Mucosa of rectum (tissue), 2 donors: ENCODE results near the gene CDK2AP2.

Source experiments
- H3K27ac ChIP-seq, 2 donors: one replicate each; pipeline ENCODE4 v1.7.0; 2013; ENCODE audit warnings: inconsistent platforms in 2 of 2, low read depth in 2 of 2, low read length in 2 of 2
- H3K27me3 ChIP-seq, 2 donors: one replicate each; pipeline ENCODE4 v1.7.0; 2013; ENCODE audit warnings: low read length in 2 of 2; ENCODE audit not compliant: control insufficient read depth in 2 of 2, insufficient read depth in 2 of 2
- H3K36me3 ChIP-seq, 2 donors: one replicate each; pipeline ENCODE4 v1.7.0; 2013; ENCODE audit warnings: low read length in 2 of 2; ENCODE audit not compliant: control insufficient read depth in 2 of 2, insufficient read depth in 2 of 2
- H3K4me1 ChIP-seq, 2 donors: one replicate each; pipeline ENCODE4 v1.7.0; 2013; ENCODE audit warnings: low read length in 2 of 2, mild to moderate bottlenecking in 1 of 2; ENCODE audit not compliant: control insufficient read depth in 2 of 2, insufficient read depth in 2 of 2
- H3K4me3 ChIP-seq, 2 donors: one replicate each; pipeline ENCODE4 v1.7.0; 2013; ENCODE audit warnings: low read length in 2 of 2
- H3K9ac ChIP-seq, 2 donors: one replicate each; pipeline ENCODE4 v1.7.0; 2013; ENCODE audit warnings: low read length in 2 of 2, low read depth in 1 of 2, mild to moderate bottlenecking in 1 of 2
- H3K9me3 ChIP-seq, 2 donors: one replicate each; pipeline ENCODE4 v1.7.0; 2013; ENCODE audit warnings: low read length in 2 of 2; ENCODE audit not compliant: control insufficient read depth in 2 of 2
- donor health status: healthy.
- donor health status: Normal muscosa, but diverticular disease.

The CDK2AP2 gene

DNA sequence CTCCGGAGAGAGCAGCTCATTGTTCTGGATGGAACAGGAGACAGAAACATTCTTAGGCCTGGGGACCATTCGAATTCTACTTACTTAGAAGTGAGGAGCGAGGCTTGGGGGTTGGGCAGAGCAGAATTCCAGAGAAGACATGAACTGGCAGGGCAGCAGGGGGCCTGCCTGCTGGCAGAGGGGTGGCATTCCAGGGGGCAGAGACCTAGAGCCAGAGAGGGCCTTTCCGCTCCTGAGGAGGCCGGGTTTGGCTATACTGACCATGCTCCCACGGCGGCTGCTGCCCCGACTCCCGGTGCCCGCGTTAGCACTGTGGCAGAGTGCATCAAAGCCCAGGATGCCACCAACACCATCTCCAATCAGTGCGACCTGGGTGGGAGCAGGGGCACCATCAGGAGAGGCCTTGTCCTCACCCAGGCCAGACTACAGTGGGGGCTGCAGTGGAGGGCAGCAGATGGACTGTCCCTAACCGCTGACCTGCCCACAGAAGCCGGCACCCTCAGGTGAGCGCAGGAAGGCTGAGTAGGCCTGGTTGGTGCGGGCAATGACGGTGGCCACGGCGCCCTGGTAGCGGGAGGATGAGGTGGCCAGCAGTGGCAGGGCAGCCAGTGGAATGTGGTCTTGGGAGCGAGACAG, 10.2 kb downstream of the CDK2AP2 start:
- Histone ChIP-seq H3K36me3 (peaks cover 48 to 52% of the 10 kb centered on the region in 2 donors), H3K4me1 (no peaks in the 10 kb centered on the region), H3K9ac (no peak overlapping the region), H3K27ac (no peak overlapping the region), H3K9me3 (no peaks in the 10 kb centered on the region), H3K4me3 (no peak overlapping the region), H3K27me3 (no peaks in the 10 kb centered on the region)

DNA sequence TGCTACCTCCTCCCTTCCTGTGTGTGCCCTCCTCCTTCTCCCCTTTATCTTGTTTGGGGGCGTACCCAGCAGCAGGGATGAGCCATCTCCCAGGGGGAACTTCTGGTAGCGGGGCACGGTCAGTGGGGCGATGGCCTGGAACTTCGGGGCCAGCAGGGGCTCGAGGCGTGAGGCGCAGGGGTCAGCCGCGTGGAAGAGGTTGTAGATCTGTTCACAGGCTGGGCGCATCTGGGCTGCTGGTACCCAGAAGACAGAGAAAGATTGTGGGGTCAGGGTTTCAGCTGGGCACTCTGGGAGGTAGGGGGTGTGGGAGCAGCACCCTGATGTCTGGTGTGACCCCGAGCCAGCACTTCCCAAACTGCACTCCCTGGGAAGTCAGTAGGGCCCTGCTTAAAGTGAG, 11.8 kb downstream of the CDK2AP2 start:
- Histone ChIP-seq H3K27ac (no peak overlapping the region), H3K27me3 (no peaks in the 10 kb centered on the region), H3K4me3 (no peak overlapping the region), H3K9ac (no peak overlapping the region), H3K36me3 (peaks cover 55 to 58% of the 10 kb centered on the region in 2 donors), H3K4me1 (no peaks in the 10 kb centered on the region), H3K9me3 (no peaks in the 10 kb centered on the region)

DNA sequence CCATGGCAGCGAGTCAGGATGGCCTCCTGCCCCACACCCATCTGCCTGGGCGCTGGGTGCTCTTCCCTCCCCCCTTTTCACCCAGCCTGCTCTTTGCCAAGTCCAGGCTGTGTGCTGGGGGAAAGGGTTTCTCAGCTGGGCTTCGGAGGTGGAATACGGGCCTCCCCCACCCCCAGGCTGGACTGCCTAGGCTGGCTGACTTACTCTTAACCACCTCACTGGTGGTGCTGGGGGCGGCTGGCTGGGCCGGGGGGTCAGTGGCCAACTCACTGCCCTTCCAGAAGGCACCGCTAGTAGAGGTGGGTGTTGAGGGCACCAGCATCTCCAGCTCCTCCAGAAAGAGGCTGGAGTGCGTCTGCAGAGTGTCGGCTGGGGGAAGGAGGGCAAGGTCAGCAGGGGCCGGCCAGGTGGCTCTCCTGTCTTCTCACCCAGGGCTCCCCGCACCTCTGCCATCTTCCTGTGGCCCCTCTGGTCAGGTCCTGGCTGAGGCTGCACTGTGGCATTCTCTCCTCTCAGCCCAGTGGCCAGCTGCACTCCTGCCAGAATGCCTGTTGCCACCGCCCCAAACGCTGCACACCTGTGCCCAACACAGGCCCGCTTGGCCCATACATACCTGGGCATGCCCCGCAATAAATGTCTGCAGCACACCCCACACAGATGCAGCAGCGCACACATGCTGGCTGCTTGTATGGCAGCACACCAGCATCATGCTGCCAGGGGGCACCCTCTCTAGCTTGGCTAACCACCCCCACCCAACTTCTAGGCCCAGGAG, 12.5 kb downstream of the CDK2AP2 start:
- Histone ChIP-seq H3K36me3 (peaks cover 56 to 60% of the 10 kb centered on the region in 2 donors), H3K27ac (no peak overlapping the region), H3K9ac (no peak overlapping the region), H3K4me1 (no peaks in the 10 kb centered on the region), H3K9me3 (no peaks in the 10 kb centered on the region), H3K27me3 (no peaks in the 10 kb centered on the region), H3K4me3 (no peak overlapping the region)

GRCh38 chr11:67494371-67495233, 13.4 kb downstream of the CDK2AP2 start:
- peaks cover 54 to 62% of the 10 kb centered on the region in 2 donors for H3K36me3 ChIP-seq
- H3K4me3 ChIP-seq, result no peak overlapping the region
- H3K9me3 ChIP-seq, result no peaks in the 10 kb centered on the region
- no peak overlapping the region for H3K9ac ChIP-seq
- H3K27ac ChIP-seq, result no peak overlapping the region
- H3K4me1 ChIP-seq, result peaks cover 3 to 5% of the 10 kb centered on the region in 2 donors
- no peaks in the 10 kb centered on the region for H3K27me3 ChIP-seq

- Histone ChIP-seq H3K9ac (no peak overlapping the region), H3K4me1 (peaks cover 4 to 10% of the 10 kb centered on the region in 2 donors), H3K27me3 (no peaks in the 10 kb centered on the region), H3K4me3 (no peak overlapping the region), H3K36me3 (peaks cover 52 to 60% of the 10 kb centered on the region in 2 donors), H3K27ac (no peak overlapping the region), H3K9me3 (no peaks in the 10 kb centered on the region)
Measured at GRCh38 chr11:67493548-67494370, 14.2 kb downstream of the CDK2AP2 start.

DNA sequence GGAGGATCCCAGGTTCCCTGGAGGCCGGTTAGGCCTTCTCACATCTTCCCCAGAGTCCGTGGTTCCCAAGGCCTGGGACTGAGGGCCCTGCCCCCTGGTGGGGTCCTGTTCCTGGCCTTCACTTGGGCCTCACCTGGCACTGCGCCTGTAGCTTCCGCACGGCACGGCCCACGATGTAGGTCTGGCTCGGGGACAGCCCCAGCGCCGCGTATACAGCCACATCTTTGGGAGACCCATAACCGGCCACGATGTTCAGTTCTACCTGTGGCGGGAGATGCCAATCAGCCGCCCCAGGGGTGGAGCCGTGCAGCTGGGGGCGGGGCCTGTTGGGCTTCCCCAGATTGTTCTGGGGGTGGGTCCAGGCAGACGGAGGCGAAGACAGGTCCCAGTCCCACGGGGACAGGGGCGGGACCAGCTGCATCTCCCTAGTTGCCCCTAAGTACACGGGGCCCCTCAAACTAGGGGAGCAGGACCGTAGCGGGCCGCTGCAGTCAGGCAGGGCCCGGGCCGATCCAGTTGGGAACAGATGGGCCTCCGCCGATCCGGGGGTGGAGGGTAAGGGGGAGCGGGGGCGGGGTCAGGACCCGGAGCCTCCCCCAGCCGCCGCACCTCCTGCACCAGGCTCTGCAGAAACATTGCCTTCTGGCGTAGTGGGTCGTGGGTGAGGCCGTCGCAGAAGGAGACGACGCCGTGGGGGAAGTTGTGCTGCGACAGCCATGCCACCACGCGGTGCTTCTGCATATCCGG, 15.0 kb downstream of the CDK2AP2 start:
- no peak overlapping the region for H3K27ac ChIP-seq
- peaks cover 45 to 56% of the 10 kb centered on the region in 2 donors for H3K36me3 ChIP-seq
- H3K27me3 ChIP-seq, result no peaks in the 10 kb centered on the region
- no peaks in the 10 kb centered on the region for H3K9me3 ChIP-seq
- H3K4me1 ChIP-seq, result peaks cover 4 to 10% of the 10 kb centered on the region in 2 donors
- H3K9ac ChIP-seq, result no peak overlapping the region
- H3K4me3 ChIP-seq, result no peak overlapping the region

DNA sequence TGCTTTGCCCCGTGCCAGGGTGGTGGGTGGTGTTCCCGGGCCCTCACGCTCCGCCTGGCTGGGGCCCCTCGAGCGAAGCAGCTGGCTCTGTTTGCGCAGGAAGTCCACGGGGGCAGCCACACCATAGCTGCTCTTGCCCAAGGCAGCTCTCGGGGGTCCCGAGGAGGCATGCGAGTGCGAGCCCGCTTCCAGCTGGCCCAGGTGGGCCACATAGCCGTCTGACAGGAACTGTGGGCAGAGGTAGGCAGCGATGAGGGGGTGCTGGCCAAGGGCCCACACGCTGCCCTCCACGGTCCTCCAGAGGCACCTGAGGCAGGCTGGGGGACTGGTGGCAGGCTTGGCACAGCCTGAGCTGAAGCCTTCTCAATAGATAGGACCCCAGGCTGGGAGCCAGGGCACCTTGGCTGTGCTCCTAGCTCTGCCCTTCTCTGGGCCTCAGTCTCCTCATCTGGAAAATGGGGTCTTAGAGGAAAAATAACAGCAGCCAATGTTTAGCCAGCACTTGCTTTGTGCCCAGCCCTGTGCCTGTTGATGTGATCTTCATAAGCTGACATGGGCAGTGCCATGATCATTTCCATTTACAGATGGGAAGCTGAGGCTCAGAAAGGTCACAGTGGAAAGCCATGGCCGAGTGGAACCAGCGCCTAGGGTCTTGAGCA, 15.8 kb downstream of the CDK2AP2 start:
- no peaks in the 10 kb centered on the region for H3K9me3 ChIP-seq
- peaks cover 41 to 59% of the 10 kb centered on the region in 2 donors for H3K36me3 ChIP-seq
- no peak overlapping the region for H3K9ac ChIP-seq
- no peaks in the 10 kb centered on the region for H3K27me3 ChIP-seq
- peaks cover 4 to 10% of the 10 kb centered on the region in 2 donors for H3K4me1 ChIP-seq
- H3K27ac ChIP-seq, result no peak overlapping the region
- no peak overlapping the region for H3K4me3 ChIP-seq

DNA sequence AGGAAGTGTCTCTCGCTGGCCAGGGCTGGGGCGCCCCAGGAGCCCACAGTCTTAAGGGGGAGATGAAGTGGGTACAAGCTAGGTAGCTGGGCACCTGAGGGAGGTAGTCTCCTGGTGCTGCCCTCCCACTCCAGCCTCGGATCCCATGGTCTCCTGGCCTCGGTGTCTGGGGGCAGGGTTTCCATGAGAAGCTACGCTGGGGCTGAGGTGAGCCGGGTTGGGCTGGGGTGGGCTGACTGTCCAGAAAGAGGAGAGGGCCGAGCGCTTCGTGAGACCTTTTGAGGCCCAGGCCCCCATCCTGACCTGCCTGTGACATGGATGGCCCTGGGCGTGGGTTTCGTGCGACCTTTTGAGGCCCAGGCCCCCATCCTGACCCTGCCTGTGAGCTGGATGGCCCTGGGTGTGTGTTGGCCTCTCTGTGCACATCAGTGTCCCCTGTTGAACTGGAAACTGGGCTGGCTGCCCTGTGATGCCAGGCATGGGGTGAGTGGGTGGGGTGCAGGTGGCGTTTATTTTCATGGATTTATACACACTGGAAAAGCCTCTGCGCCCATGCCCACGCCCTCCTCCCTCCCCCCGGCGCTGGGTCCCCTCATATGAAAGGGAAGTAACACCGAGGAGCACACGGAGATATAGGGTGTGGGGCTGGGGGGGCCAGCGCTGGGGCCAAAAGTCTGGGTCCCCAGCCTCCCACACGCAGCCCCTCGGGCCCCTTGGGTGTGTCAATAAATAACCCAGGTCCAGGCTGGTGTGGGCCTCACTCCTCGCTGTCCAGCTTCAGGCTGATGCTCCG, 16.5 kb downstream of the CDK2AP2 start:
- H3K36me3 ChIP-seq, result peaks cover 39 to 58% of the 10 kb centered on the region in 2 donors
- no peaks in the 10 kb centered on the region for H3K27me3 ChIP-seq
- H3K27ac ChIP-seq, result no peak overlapping the region
- peaks cover 4 to 10% of the 10 kb centered on the region in 2 donors for H3K4me1 ChIP-seq
- H3K4me3 ChIP-seq, result no peak overlapping the region
- no peak overlapping the region for H3K9ac ChIP-seq
- H3K9me3 ChIP-seq, result no peaks in the 10 kb centered on the region
